ENCODE data around the gene NLRC5.

The NLRC5 gene

DNA sequence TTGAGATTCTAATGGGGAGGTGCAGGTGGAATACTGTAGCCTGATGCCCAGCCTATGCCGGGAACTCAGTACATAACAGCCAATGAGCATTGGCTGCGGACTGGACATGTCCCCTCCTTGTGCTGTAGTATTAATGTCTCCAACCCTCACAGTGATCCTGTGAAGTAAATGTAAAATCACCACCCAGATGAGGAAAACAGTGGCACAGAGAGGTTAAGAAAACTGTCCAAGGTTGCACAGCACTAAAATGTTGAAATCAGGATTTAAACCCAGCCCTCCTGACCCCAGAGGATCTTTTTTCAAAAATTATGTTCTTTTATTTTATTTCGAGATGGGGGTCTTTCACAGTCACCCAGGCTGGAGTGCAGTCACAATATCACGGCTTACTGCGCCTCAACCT lies 7.9 kb downstream of the NLRC5 start:
- TF ChIP-seq, protein P1, sequence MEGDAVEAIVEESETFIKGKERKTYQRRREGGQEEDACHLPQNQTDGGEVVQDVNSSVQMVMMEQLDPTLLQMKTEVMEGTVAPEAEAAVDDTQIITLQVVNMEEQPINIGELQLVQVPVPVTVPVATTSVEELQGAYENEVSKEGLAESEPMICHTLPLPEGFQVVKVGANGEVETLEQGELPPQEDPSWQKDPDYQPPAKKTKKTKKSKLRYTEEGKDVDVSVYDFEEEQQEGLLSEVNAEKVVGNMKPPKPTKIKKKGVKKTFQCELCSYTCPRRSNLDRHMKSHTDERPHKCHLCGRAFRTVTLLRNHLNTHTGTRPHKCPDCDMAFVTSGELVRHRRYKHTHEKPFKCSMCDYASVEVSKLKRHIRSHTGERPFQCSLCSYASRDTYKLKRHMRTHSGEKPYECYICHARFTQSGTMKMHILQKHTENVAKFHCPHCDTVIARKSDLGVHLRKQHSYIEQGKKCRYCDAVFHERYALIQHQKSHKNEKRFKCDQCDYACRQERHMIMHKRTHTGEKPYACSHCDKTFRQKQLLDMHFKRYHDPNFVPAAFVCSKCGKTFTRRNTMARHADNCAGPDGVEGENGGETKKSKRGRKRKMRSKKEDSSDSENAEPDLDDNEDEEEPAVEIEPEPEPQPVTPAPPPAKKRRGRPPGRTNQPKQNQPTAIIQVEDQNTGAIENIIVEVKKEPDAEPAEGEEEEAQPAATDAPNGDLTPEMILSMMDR (IDR thresholded peaks at IDR 0.05), result no peak

DNA sequence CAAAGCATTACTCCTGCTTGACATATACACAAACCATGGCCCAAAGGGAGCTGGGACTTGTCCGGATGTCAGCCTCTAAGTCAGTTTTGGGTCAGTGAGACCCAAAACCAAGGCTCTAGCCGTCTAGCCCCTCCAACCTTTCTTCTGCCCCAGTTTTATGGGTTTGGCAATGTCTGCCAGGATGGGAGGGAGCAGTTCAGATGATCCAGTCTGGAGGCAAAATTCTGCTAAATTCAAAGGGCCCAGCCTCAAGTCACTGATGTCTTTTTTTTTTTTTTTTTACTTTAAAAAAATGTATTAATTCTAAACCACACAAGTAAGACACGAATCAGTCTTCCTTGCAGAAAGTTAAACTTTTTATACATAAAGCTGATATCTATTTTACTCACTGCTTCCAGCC lies 8.6 kb downstream of the NLRC5 start:
- TF ChIP-seq, protein P1 (IDR thresholded peaks at IDR 0.05), result no peak

DNA sequence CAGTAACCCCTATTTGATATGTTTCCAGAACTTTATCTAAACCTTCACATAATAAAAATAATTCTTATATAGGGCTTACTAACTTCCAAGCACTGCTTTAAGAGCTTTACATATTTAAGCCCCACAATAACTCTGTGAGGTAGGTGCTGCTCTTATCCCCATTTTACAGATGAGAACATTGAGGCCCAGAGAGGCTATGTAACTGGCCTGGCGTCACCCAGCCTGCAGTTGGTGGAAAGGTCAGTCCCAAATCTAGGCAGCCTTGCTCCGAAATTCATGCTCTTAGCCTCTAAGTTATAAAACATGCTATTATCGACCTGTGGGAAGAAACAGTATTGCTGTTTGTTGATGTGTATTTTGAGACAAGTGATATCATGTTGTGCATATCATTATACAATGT lies 9.0 kb downstream of the NLRC5 start:
- TF ChIP-seq, protein P1 (IDR thresholded peaks at IDR 0.05), result no peak

DNA sequence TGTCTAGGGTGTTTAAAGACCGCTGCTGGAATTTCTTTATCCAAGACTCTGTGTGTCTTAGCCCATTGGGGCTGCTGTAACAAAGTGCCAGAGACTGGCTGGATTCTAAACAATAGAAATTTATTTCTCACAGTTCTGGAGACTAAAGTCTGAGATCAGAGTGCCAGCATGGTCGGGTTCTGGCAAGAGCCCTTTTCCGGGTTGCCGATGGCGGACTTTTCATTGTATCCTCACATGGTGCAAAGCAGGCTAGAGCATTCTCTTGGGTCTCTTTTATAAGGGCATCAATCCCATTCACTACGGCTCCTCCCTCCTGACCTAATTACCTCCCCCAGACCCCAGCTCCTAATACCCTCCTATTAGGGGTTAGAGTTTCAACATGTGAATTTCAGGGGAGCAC lies 9.5 kb downstream of the NLRC5 start:
- TF ChIP-seq, protein P1 (IDR thresholded peaks at IDR 0.05), result no peak

DNA sequence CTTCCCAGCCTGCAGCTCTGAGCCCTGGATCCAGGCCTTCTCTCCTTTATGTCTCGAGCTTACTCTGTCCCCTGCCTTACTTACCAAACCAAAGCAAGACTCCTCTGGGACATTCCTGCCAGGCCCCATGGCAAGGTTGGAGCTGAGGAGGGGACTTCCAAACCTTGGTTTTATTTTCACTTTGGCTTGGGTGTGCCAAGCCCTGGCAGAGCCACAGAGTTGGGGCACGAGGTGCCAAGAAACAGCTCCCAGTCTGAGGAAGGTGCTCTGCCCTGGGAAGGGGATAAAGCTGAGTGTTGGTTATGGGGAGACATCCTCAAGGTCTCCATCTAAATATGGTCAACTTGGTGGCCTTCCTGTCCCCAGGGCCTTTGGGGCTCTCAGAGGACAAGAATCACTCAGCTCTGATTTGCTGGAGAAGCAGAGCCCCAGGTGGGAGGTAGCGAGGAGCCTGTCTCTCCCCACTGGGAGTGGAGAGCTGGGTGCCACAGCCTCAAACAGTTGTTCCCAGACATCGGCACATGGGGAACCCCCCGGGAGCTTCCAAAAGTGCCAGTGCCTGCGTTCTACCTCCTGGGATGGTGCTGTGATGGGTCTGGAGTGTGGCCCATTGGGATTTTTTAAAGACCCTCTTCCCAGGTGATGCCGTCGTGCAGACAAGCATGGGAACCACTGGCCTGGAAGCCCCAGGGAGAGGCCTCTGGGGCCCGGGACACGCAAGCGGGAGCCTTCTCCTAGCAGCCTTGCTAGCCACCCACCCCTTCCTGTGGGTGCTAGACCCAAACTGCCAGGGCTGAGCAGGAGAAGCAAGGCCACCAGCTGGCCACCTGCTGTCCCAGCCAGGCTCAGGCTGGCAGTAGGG lies 10.3 kb downstream of the NLRC5 start:
- TF ChIP-seq, protein P1 (IDR thresholded peaks at IDR 0.05), result no peak

DNA sequence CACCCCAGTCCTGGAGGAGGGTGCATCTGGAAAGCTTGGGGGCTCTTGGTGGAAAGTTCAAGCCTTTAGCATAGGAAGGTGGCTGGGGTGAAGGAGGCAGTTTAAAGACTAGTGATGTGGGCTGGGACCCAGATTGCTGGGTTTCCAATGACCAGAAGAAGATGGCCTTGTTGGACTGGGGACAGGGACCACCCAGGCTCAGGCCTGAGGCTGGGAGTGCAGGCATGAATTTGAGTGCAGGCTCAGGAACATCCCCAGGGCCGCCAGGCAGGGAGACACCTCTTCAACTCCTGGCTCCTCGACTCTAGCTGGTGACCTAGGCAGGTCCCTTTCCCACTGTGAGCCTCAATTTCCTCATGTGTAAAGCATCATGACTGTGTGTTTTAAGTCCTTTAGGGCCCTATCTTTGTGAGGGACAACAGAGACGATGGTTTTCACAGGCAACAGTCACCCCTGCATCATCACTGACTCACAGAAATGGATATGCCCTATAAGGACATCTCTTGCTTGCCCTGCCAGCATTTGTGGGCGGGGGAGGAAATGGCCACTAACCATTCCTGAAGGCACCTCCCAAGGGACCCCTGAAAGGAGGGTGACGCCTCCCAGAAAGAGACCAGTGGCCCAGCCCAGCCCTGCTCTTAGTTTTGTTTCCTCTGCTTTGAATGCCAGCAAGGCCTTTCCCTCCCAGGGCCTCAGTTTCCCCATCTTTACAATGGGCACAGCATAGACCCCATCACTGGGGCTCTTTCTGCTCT lies 11.1 kb downstream of the NLRC5 start:
- TF ChIP-seq, protein P1 (IDR thresholded peaks at IDR 0.05), result no peak

DNA sequence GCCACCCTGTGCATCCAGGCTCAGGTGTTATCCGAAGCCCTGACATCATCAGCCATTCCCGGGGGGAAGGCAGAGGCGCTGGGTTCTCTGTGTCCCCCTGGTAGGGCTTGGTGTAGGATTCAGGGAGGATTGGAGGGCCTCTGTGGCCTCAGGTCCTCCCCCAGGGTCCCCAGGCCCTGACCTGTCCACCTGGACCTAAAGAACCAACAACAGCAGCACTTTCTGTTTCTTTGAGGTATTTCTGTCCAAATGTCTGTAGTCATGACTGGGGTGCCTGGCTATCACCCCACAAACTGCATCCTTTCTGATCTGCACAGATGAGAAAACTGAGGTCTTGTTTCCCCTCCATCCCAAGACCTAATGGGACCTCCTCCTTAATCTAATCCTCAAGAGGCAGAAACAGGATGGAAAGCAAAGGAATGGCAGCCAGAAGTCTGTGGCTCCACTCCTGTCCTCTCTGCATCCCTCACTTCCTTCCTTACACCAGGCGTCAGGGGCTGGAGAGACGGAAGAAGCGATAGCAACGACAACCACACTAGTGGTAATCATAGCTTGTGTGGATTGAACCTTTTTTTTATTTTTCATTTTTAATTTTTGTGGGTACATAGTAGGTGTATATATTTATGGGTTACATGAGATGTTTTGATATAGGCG lies 11.8 kb downstream of the NLRC5 start:
- TF ChIP-seq, protein P1 (IDR thresholded peaks at IDR 0.05), result no peak
